Stimulated activated CD8-positive, alpha-beta memory T cell treated with anti-CD3 and anti-CD28 coated beads, Interleukin-4, amount 100 ng/mL, for 24 hours (primary cell): ENCODE measurements around the gene FAM53B.

Source experiments
- DNase-seq: peaks from one replicate; pipeline ENCODE4 v3.0.0-alpha.2; 2020; ENCODE audit warnings: low read depth

The FAM53B gene

GRCh38 chr10:124629842-124630241 lies 114.3 kb downstream of the FAM53B start:
- DNase-seq: no peak

- DNase-seq: no peak
Measured at GRCh38 chr10:124629415-124629814, 114.8 kb downstream of the FAM53B start.

- no peak for DNase-seq
Measured at GRCh38 chr10:124628676-124629021, 115.5 kb downstream of the FAM53B start.

DNA sequence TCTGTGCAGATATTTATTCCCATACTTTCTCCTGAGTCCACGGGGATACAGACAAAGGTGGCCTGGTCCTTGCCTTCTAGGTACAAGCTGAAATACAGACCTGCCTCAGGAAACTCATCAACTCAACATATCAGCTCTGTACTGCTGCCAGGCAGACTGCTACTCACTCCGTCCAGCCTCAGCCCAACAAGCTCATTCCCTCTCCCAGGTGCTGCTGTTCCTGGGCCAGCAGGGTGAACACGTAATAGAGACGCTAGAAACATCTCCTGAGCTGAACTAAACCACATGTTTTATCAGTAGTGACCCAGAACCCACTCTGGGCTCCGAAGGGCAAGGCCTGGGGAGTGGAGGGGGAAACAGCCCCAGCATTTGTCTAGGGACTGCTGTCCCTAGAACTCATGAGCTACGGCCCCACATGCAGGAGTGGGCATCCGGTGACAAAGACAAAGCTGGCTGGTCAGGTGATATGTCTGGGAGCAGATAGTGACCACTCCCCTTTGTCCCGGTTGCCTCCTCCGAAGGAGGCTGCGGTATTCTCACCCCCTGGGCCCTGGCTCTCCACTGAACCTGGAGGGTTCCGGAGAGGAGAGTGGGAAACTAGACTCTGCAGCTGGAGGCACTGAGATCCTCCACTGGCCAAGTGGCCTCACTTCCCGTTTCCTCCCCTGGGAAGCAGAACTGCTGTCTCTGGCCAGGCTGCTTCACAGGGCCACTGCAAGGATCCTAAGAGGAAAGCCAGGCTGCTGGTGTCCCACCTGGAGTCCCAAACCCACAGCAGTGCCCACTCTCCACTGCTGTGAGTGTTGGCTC lies 116.1 kb downstream of the FAM53B start:
- DNase-seq: no peak

GRCh38 chr10:124626759-124627380 lies 117.3 kb downstream of the FAM53B start:
- DNase-seq: peak; percentile 41

- DNase-seq: no peak
Measured at GRCh38 chr10:124625831-124626238, 118.3 kb downstream of the FAM53B start.

DNA sequence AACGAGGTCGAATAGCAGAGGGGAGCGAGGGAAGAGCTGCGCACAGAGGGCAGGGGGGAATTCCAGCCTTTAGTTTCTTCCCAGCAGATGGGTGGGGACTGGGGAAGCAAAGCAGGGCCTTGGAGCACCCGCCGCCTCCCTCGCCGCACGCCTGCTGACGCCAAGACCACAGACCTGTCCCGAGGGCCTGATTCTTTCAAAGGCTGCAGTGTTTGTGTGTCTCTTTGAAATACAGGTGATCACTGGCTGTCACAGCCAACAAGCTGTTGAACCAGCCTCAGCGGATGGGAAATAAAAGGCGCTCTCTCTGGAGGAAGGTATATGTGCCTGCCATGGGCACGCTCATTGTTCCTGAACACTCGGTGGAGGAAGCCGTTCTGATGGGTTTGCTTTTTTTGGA lies 119.3 kb downstream of the FAM53B start:
- no peak for DNase-seq

DNA sequence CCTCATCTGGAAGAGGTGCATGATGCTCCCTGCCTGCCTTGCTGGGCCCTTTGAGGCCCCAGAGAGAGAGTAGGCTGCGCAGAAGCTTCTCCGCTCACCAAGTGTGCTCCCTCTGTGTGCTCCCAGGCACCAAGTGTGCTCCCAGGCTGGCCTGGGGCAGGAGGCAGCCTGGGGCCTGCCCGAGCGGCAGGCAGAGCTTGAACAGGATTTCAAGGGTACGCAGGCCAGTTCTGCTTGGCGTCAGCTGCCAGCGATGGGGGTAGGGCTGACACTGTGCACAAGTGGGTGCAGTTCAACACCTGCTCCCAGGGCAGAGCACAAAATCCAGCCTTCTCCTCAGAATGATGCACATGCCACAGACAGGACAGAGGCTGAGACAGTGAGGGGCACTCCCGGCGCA lies 119.7 kb downstream of the FAM53B start:
- no peak for DNase-seq

DNA sequence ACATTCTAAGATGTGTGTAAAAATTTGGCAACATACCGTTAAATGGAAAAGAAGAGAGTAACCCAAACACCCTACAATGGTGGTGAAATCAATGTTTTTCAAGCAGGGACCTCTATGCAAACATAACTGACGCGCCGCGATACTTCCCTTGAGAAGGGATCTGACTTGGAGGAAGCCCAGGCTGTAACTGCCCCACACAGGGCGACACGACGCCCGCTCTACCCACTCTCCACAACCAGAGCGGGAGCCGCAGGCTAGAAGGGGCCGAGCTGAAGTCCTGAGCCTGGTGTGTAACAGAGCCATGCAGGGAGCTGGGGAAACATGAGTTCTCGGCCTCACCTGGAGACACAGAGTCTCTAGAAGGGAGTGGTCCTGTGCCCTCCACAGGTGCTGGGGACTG lies 120.2 kb downstream of the FAM53B start:
- DNase-seq: no peak

DNA sequence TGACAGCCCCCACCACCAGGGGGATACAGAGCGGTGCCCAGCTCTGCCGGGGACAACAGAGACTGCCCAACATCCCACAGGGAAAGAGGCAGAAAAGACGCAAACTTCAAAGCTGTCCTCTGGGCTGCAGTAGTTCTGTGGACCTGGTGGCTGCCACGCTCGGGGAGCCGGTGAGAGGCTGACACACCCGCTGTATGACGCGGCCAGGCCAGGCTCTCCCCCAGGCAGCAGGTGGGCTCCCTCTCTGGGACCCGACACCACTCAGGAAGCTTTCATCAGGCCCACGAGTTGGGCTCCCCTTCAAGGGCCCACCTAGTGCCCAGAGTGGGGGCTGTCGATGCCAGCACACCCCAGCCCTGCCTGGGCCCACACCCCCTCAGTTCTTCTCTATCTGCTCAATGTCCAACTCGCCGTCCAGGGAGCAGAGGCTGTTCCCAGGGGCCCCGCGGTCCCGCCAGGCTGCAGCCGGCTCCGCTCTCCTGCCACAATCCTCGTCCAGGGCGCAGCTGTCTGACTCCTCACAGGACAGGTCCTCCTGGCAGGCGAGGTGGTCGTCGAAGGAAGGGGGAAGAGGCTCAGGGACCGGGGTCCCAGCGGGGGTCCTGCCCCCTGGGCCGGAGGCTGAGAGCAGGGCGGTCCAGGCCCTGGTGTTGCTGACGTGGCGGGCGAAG lies 121.2 kb downstream of the FAM53B start:
- no peak for DNase-seq

- no peak for DNase-seq
Measured at GRCh38 chr10:124622158-124622557, 122.0 kb downstream of the FAM53B start.

DNA sequence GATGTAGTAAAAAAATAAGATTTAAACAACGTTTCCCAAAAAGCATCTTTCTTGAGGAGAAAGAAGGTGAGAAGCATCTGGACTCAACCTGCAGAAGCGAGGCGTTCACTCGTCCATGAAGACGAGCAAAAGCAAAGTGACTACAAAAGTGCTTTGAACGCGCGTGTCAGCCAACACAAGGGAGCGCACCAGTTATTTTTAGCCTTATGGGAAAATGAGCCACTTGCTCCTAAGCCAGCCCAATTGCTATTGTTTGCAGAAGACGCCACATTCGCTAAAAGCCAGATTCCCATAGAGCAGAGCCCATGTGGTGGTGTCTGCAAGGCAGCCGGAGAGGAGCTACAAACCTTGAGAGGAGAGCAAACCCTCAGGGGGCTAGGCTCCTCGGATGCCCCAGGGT lies 122.5 kb downstream of the FAM53B start:
- no peak for DNase-seq

DNA sequence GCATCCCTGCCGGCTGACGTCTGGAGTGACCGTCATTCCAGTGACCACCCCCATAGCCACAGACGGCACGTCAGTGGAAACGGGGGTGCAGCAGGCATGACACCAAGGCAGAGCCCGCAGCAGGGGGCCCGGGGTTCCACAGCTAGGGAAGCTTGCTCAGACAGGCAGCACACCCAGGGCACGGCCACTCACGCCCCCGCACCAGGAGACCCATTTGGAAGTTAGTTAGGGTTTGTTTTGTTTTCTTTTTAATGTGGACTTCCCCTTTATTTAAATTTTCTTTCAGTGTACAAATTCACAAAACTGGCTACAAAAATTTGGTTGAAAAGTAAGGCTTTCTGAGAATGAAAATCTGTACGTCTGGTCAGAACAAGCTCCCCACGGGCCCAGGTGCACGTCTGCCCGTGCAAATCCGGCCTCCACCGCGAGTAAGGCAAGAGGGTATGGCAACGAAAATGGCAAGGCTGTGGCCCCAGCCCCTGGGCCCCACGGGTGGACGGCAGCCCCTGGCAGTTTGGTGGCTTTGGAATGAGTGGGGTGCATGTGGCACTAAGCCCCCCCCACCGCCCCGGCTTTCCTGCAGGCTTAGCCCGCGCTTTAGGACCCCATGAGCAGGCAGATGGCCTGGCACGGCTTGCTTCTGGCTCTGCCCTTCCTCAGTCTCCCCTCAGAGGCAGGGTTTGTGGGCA lies 124.2 kb downstream of the FAM53B start:
- DNase-seq: no peak

GRCh38 chr10:124619195-124619594 lies 125.0 kb downstream of the FAM53B start:
- no peak for DNase-seq

- no peak for DNase-seq
Measured at GRCh38 chr10:124618470-124619073, 125.6 kb downstream of the FAM53B start.

- no peak for DNase-seq
Measured at GRCh38 chr10:124616836-124617130, 127.4 kb downstream of the FAM53B start.

DNA sequence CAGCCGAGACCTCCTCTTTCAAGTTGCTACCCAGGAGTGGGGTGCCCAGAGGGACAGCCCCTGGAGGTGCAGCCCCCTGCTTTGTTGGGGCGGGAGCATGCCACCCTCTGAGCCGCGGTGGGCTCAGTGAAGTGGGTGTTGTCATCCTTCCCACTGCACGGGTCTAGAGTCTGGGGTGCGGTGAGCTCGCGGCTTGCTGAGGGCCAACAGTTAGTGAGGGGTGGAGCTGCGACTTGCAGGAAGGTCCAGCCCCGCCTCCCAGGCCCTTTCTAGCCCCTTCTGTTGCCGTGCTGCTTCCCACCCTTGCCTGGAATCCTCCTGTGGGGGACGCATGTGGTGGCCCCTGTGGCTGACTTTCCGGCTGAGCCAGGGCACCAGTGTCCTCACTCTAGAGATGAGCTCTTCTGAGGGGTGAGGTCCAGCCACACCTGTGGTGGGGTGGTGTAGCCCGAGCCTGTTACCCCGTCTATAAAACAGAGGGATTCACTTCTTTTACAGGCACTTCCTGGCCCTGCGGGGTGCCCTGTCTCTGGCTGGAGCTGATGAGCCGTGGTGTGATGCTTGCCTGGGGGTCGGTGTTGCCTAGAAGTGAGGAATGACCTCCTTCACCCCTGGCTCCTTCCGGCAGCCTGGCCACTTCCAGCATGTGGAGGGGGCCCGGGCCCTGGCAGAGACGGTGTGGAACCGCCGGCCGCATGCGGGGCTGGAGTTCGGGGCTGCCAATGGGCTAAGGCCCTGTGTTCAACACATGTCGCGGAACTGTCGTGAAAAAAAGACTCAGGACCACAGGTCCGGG lies 127.9 kb downstream of the FAM53B start:
- DNase-seq: no peak

DNA sequence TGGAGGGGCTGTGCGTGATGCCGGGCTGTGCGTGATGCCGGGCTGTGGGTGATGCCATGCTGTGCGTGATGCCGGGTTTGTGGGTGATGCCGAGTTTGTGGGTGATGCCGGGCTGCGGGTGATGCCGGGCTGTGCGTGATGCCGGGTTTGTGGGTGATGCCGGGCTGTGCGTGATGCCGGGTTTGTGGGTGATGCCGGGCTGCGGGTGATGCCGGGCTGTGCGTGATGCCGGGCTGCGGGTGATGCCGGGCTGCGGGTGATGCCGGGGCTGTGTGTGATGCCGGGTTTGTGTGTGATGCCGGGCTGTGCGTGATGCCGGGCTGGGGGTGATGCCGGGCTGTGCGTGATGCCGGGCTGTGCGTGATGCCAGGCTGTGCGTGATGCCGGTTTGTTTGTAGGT lies 128.9 kb downstream of the FAM53B start:
- DNase-seq: no peak

GRCh38 chr10:124614003-124614659 lies 130.0 kb downstream of the FAM53B start:
- peak; percentile 35 for DNase-seq

DNA sequence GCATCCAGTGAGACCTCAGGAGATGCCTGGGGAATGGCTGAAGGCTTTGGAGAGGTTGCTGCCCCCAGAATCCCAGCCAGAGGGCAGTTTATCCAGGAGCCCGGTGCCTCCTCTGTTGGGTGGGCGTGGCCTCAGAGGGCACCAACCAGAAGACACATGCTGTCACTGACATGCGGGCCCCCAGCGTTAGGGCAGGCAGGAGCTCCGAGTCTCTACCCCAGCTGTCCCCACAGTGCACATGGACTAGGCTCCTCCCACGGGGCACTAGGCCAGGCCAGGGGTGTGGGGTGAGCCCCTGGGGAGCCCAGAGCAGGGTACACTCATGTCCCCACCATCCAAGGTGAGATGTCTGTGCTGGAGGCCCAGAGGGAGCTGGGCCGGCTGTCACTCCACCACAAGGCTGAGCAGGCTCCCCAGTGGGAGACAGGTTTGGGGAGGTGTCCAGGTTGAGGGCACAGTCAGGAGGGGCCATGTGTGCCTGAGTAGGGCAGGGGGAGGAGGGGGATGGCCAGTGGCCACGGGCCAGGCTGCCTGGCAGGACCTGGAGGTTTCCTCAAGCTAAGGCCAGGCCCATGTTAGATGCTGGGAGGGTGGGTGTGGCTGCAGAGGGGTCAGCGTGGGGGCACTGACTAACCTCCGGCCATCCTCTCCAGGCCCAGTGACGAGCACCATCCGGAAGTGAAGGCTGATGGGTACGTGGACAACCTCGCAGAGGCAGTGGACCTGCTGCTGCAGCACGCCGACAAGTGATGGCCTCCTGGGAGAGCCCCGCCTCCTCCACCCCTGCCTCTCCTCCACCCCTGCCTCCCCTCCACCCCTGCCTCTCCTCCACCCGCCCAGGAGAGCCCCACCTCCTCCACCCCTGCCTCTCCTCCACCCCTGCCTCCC lies 131.3 kb downstream of the FAM53B start:
- DNase-seq: no peak
